Astrocyte of the hippocampus (primary cell): ENCODE measurements around the gene HOXC5.
"Not testable (repeated sequence)": the region's sequence is repeated elsewhere in the genome, so short reads cannot be mapped to it uniquely, and the experiment has no call there.

Source experiments
- DNase-seq: peaks from one replicate; pipeline ENCODE4 v3.0.0; 2011; ENCODE audit warnings: low read depth, low spot score

The HOXC5 gene

DNA sequence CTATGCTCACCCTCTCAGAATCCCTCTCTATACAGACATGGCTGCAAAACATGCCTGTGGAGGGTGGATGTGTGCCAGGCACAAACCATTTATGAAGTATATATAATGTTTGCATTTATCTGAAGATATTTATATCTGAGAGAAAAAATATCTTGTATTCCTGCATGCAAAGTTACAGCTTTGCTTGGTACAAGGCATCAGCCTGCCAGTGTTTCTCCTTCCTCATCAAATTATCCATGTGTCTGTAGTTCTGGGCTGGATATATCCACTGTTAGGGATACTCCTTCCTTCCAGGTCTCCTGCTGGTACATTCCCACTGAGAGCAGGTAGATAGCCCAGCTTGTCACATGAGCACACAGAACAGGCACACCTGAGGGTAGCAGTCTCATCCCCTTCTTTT lies 32.8 kb downstream of the HOXC5 start:
- DNase-seq: no peak

DNA sequence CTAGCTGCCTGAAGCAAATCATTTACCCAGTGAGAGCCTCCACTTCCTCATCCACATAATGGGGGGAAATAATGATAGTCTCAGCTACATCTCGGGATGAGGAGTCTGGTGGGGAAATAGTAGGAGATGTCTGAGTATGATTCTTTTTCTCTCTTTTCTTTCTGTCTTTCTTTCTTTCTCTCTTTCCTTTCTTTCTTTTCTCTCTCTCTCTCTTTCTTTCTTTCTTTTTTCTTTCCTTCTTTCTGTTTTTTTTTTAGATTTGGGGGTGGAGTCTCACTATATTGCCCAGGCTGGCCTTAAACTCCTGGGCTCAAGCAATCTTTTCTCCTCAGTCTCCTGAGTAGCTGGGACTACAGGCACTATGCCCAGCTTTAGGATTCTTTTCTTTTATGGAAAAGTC lies 33.6 kb downstream of the HOXC5 start:
- no peak for DNase-seq

DNA sequence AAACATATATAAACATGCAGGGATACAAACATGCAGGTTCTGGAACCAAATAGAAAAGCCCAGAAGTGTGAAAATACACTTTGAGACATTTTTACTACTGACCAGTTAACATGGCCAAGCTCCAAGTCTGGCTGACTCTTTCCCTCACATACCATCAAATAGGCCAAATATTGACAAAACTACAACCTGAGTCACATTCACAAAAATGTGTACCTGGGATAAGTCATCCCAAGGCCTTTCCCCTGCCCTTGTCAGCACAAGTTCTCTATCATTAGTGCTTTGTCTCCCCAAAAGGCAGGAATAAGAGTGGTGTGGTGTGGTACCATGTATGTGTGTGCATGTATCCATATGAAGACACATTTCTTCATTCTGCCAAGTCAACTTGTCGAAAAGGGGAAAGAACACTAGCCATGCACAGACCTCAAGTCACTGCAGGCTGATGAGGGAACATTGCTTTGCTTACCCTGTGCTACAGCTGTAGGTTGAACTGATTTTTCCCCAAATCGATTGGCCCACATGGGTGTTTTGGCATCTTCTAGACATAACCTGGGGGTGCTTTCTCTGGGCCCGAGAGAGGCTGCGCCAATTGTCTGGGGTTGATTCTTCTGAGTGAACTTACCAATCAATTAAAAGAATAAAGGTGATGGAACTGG lies 35.7 kb downstream of the HOXC5 start:
- DNase-seq: no peak

DNA sequence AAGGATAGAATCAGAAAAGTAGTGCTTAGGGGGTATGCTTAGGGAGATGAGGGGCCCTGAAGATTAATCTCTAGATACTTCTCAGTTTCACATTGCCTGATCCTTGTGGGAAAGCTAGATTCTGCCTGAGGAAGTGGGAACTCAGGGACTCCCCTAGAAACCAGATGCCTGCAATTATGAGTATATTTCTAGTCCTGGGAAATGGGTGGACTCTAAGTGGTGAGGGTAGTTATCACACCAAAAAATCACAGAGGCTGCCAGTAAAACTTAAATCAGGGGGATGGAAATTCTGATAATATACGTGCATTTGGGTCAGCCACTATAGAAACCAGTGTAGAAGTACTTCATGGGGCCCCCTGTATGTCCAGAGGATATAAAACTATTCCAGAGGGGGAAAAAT lies 39.1 kb downstream of the HOXC5 start:
- DNase-seq: no peak

DNA sequence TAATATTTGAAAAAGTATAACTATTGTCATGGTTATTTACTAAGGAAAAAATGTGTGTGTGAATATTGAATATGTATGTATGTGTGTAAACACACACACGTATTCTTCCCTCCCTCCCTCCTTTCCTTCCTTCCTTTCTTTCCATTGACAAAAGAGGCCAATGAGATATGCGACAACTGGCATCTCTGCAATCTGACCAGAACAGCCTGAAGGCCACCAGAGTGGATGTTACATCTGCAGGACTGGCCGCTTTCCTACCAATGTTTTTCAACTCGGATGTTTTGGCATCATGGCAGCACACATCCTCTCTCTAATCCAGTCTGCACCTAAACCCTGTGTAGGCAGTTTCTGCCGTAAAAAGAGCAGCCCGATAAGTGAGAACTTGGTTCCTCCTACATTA lies 41.5 kb downstream of the HOXC5 start:
- no peak for DNase-seq

DNA sequence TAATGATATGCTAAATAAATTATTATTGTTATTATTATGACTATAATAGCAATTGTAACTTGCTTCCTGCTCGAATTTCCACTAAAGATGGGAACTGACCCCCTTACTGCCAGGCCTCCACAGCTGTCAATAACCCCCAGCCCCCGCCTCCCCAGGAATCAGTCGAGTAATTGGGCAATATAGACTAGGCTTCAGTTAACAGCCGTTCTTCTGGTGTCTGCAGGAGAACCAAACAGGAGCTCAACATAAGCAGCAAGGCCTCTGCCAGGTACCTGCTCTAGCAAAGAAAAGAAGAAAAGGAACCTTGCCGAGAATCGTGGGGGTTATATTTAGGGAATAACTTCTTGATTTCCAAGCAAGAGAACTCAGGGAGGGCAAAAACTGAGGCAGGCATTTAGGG lies 42.6 kb downstream of the HOXC5 start:
- DNase-seq: no peak

DNA sequence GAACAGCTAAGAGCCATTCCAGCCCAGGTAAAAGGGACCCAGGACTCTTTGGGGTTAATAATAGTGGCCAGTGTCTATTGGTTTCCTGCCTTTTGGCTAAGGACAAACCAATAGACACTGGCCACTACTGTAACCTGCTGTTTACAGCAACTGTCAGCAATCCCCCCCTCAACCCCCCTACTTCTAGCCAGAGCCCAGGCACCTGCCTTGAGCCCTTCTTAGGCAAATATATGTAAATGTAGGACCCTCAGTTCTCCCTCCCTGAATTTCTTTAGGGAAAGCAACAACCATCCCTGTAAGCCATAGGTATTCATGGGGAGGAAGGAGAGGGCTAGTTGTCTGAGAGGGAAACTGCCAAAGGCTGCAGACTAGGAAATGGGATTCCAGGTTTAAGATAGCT lies 43.1 kb downstream of the HOXC5 start:
- DNase-seq: no peak

DNA sequence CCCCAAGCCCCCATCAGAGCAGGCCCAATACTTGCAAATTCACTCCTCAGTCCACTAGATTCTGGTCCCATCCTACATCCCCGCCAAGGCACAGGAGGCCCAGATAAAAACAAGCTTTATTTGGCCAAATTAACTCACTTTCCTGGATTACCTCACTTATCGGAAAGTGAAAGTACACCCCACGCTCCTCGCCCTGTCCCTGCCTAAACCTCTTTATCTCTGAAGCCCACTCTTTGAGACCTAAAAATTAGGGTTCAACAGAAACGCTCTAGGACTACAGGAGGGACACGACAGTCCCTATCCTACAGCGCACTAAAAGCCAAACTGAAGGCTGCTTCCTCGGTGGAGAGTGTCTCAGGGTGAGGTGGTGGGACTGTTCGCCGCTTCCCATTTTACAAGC lies 45.0 kb downstream of the HOXC5 start:
- not testable (repeated sequence) for DNase-seq

DNA sequence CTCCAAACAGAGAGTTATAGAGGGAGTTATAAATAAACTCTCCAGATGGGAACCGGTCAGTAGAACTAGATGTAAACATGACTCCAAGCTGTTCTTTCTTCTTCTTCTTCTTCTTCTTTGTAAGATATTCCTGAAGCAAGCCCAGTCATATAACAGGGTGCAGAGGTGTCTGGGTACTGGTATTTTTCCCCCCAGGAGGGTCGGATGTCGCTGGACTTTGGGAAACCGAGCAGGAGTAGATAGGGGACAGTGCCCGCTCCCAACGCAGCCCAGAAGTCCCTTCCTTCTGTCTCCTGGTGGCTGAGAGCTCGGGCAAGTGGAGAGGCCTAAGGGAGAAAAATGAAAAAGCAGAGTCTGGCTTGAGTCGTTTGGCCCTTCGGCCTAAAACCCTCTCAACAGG lies 46.3 kb downstream of the HOXC5 start:
- DNase-seq: not testable (repeated sequence)

DNA sequence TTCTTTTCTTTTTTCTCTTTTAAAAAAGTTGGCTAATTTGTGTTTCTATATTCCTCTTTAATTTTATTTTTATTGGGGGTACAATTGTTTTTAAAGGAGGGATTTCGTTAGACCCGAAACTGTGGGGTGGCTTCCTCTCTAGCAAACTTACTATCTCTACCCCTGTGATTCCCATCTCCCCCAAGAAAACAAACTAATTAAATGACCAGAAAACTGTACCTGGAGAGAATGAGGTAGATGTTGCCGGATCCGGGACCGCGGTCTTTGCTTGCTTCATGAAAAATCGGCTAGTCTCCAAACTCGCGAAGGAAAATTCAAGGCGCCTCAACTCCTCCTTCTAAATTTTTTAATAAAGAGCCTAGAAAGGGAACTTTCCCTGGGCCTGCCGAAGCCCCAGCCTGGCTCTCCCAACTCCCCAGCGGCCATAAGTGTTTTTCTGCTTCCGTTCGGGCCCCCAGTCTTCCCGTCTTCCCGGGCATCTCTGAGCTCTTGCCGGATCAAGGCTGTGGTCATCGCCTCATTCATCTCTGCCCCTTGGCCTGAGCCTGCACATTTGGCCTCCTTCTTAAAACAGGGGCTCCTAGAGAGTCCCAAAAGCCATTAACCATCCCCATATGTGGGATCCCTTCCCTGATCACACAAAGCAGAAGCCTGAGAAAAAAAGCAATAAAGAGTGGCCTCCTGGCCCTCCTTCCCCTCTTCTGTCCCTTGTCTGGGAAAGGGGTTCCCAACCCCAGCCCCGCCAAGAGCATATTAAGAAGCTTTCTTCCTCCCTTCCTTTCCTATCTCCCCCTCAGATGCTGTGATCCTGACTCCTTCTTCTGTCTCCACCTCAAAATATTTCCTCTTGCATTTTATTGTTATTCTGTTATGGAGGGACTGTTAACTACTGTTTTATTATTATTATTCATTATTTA lies 47.4 kb downstream of the HOXC5 start:
- DNase-seq: not testable (repeated sequence)

DNA sequence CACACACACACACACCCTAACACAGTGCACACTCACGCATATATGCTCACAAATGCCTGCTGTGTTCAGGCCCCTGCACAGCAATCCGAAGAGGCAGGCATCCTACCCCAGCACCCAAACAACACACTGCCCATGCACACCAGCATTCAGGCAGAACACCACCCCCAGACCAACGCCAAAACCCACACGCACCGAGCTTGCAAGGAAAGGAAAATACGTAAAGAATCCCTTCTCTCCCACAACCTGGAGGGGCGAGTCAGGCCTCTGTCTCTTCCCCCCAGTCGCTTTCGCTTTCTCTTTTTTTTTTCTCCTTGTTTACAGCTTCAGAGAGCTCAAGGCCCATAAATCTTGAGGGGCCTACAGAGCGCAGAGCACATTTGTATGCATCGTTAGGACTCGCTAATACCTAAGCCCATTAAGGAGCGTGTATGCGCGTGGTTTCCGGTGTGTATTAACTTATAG lies 48.2 kb downstream of the HOXC5 start:
- DNase-seq: not testable (repeated sequence)

DNA sequence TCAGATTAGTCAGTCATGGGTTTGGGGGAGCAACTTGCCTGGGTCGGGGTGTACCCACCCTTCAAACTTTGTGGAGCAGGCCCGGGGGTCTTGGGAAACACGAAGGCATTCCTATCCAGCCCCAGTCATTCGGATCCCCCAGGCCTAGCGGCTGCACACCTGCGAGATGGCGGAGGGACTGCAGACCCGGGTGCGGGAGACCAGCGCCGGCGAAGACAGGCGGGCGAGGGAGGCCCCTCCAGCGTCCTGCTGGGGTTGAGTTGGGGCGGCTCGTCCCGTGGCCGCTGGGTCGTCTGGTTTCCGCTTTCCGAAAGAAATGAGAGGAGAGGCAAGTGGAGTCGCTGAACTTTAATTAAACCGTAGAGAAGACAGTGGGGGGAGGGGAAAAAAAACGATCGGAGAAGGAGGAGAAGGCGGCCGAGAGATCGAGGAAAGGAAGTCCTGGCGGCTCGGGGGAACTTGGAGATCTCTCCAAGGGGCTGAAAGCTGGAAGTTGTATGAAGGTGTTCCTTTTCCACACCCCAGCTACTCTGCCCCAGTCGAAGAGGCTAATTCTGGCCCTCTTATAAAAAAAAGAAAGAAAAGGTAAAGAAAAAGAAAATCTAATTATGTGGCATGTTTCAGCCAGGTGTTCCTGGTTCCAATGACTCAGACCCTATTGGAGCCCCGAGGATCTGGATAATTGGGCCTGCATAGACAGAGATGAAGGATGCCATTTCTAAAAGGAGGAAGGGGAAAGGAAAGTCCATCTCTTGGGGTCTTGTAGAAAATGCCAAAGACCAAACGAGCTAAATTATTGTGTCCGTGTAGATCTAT lies 48.9 kb downstream of the HOXC5 start:
- DNase-seq: not testable (repeated sequence)

DNA sequence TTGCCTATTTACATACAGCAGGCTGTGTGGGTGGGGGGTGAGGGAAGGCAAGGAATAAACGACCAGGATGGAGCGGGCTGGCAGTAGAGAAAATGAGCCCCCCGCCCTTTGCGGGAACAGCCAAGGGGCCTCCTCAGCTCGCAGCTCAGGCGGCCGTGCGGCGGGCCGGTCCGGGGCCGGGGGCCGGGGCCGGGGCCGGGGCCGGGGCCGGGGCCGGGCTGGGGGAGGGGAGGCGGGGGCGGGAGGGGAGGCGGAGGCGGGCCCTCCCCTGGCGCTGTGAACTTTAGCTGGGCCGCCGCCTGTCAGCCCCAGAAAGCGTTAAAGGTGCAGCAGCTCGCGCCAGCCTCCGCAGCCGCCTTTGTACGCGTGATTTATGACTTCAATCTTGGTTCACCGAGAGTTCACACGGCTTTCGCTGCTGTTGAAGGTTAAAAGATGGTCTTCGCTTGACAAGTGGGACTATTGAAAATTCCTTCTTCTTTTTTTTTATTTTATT lies 49.6 kb downstream of the HOXC5 start:
- no peak for DNase-seq
